Thyroid gland (tissue), 4 donors: ENCODE data around the gene DNMT1. TPM values are rescaled to one million over a fixed set of nuclear protein-coding genes. Genes with fewer than 3 reads are reported as not detected.

Experiments
- DNase-seq, 2 donors: peaks; one replicate each; pipeline ENCODE4 v3.0.0-alpha.2; 2019
- H3K27ac ChIP-seq, 3 donors: fragments of 200-600 bp; sonication (generic); 1 replicate in 2 of 3; 2 replicates in 1 of 3; pipeline ENCODE4 v1.5.1; 2016 to 2019; ENCODE audit warnings: mild to moderate bottlenecking in 1 of 3, moderate library complexity in 1 of 3
- H3K27me3 ChIP-seq: fragments of 200-600 bp; sonication (generic); one replicate; pipeline ENCODE4 v1.5.1; 2019
- H3K36me3 ChIP-seq, 2 donors: fragments of 200-600 bp; sonication (generic); one replicate each; pipeline ENCODE4 v1.5.1; 2016 to 2019
- H3K4me1 ChIP-seq, 2 donors: fragments of 200-600 bp; sonication (generic); one replicate each; pipeline ENCODE4 v1.5.1; 2017 to 2019
- H3K4me3 ChIP-seq, 3 donors: fragments of 200-600 bp; sonication (generic); replicated peaks in 1 of 3; 1 replicate in 2 of 3; 2 replicates in 1 of 3; pipeline ENCODE4 v1.5.1; 2016; ENCODE audit warnings: mild to moderate bottlenecking in 1 of 3
- H3K9me3 ChIP-seq: fragments of 200-600 bp; sonication (generic); one replicate; pipeline ENCODE4 v1.5.1; 2017
- POLR2A ChIP-seq, 2 donors: fragments of 450-650 bp; IDR thresholded peaks; one replicate each; pipeline ENCODE4 v1.6.1; 2017; ENCODE audit warnings: antibody characterized with exemption in 2 of 2, mild to moderate bottlenecking in 2 of 2, moderate library complexity in 1 of 2
- WGBS, 2 donors: methylation state at CpG; one replicate each; pipeline ENCODE4 v1.1.5; 2017; 5-methylcytosine and 5-hydroxymethylcytosine counted together
- intact Hi-C: fragments of 100-400 bp; cut with DNase I; formaldehyde crosslinking; loops from one replicate; pipeline ENCODE4 v1.15.1; 2023
- total RNA-seq, 4 donors: library from RNA; depleted of rRNA; stranded (reverse); fragments of >200 nt; gene quantifications; one replicate each; pipeline ENCODE4 v1.2.3, GENCODE V29; 2016
- TF ChIP-seq, protein P1 (sequence below), 6 experiments: fragments of 200-600 bp in 3 of 6; fragments of 450-650 bp in 3 of 6; sonication (generic) in 3 of 6; IDR thresholded peaks; one replicate each; pipeline ENCODE4 v1.5.1; 2016 to 2019; ENCODE audit warnings: antibody characterized with exemption in 6 of 6, mild to moderate bottlenecking in 2 of 6, inconsistent platforms in 1 of 6, moderate library complexity in 1 of 6

Gene DNMT1
- total RNA-seq, 4 donors from 2014 or later: 31.2 to 49.5 (median 36.0) TPM

- TF ChIP-seq, protein P1, sequence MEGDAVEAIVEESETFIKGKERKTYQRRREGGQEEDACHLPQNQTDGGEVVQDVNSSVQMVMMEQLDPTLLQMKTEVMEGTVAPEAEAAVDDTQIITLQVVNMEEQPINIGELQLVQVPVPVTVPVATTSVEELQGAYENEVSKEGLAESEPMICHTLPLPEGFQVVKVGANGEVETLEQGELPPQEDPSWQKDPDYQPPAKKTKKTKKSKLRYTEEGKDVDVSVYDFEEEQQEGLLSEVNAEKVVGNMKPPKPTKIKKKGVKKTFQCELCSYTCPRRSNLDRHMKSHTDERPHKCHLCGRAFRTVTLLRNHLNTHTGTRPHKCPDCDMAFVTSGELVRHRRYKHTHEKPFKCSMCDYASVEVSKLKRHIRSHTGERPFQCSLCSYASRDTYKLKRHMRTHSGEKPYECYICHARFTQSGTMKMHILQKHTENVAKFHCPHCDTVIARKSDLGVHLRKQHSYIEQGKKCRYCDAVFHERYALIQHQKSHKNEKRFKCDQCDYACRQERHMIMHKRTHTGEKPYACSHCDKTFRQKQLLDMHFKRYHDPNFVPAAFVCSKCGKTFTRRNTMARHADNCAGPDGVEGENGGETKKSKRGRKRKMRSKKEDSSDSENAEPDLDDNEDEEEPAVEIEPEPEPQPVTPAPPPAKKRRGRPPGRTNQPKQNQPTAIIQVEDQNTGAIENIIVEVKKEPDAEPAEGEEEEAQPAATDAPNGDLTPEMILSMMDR (IDR thresholded peaks at IDR 0.05): no peak
- TF ChIP-seq POLR2A (IDR thresholded peaks at IDR 0.05): no peak
- peak; percentile 39 to 46 for DNase-seq
- intact Hi-C loops: no loop called here
- Histone ChIP-seq H3K27ac (peak overlapping the region; percentile 59 to 82 (median 76)), H3K9me3 (no peaks in the 10 kb centered on the region), H3K27me3 (no peaks in the 10 kb centered on the region), H3K4me1 (peaks cover 12 to 19% of the 10 kb centered on the region in 2 donors), H3K4me3 (peak overlapping the region; percentile 40 to 87 (median 47)), H3K36me3 (no peaks in the 10 kb centered on the region)
- WGBS, 2 donors: 0 to 2% methylated on average over 1 to 12 of the region's 70 CpGs
Observed at GRCh38 chr19:10230173-10230860, 35.6 kb upstream of the DNMT1 start.

DNA sequence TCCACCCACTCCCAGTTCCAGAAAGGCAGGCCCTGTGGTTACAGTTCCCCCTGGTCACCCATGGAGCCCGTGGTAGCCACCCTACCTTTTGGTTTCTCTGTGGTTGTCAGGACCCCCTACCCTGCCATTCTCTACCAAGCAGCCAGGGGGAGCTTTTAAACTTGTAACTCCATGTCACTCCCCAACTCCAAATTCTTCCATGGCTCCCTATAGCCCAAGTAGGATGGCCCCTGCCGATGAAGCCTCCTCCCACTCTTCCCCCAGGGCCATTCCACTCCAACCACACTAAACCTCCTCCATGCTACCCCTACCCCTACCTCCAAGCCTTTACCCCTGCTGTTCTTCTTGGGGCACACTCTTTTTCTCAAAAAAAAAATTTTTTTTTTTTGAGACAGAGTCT lies 34.2 kb upstream of the DNMT1 start:
- peaks cover 12 to 19% of the 10 kb centered on the region in 2 donors for H3K4me1 ChIP-seq
- H3K27me3 ChIP-seq: no peaks in the 10 kb centered on the region

DNA sequence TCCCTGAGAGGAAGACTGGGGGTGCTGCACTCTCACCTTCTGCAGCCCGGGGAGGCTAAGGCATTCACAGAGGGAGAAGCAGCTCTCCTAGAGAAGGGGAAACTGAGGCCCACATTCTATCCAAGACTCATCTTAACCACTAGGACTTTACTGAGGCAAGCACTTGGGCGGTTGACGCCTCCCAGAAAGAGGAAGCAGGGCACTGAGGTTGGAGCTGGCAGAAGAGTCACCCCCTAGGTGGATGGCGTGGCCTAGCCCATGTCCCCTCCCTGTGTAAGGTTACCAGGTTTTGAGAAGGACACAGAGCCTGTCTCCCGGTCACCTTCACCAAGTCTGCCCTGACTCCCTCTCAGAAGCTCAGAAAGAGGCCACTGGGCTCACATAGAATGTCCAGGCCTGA lies 33.6 kb upstream of the DNMT1 start:
- no peaks in the 10 kb centered on the region for H3K27me3 ChIP-seq
- no peak overlapping the region for H3K27ac ChIP-seq
- no peaks in the 10 kb centered on the region for H3K36me3 ChIP-seq
- peaks cover 12 to 19% of the 10 kb centered on the region in 2 donors for H3K4me1 ChIP-seq
- no peak for DNase-seq
- H3K4me3 ChIP-seq: no peak overlapping the region
- intact Hi-C loops: no loop called here
- no peaks in the 10 kb centered on the region for H3K9me3 ChIP-seq
- WGBS, 2 donors: 72 to 79% methylated on average over 4 to 5 of the region's 5 CpGs
- TF ChIP-seq, protein P1 (IDR thresholded peaks at IDR 0.05): no peak

More for the DNA sequence above, 34.2 kb upstream of the DNMT1 start:
- TF ChIP-seq, protein P1 (IDR thresholded peaks at IDR 0.05): peak in 4 of 6 experiments; percentile 8 to 40 (median 28)
- TF ChIP-seq POLR2A (IDR thresholded peaks at IDR 0.05): no peak
- no peak for DNase-seq
- Histone ChIP-seq H3K36me3 (no peaks in the 10 kb centered on the region), H3K4me3 (no peak overlapping the region), H3K27ac (no peak overlapping the region), H3K9me3 (no peaks in the 10 kb centered on the region)
- intact Hi-C loops: no loop called here
- 57 to 69% methylated on average over 2 of the region's 2 CpGs for WGBS, 2 donors

GRCh38 chr19:10227026-10227971 lies 32.5 kb upstream of the DNMT1 start:
- peak overlapping the region; percentile 11 to 48 (median 41) for H3K27ac ChIP-seq
- intact Hi-C loops: no loop called here
- TF ChIP-seq, protein P1 (IDR thresholded peaks at IDR 0.05): peak in 1 of 6 experiments; percentile 6
- no peak for TF ChIP-seq POLR2A (IDR thresholded peaks at IDR 0.05)
- no peaks in the 10 kb centered on the region for H3K9me3 ChIP-seq
- H3K27me3 ChIP-seq: no peaks in the 10 kb centered on the region
- H3K36me3 ChIP-seq: no peaks in the 10 kb centered on the region
- 33 to 40% methylated on average over 12 to 13 of the region's 28 CpGs for WGBS, 2 donors
- peaks cover 12 to 19% of the 10 kb centered on the region in 2 donors for H3K4me1 ChIP-seq
- H3K4me3 ChIP-seq: no peak overlapping the region
- peak; percentile 47 to 61 for DNase-seq
